SKM-1 (cell line): ENCODE results near the gene HIVEP3.

Experiments used
- DNase-seq: peaks from one replicate; lab custom pipeline; 2025; ENCODE audit not compliant: unreplicated experiment; lab: John Stamatoyannopoulos, UW

The HIVEP3 gene

GRCh38 chr1:41657679-41658295 is 260.9 kb downstream of the HIVEP3 start:
- DNase-seq = no peak

GRCh38 chr1:41656825-41657500 is 261.8 kb downstream of the HIVEP3 start:
- DNase-seq = no peak

GRCh38 chr1:41656068-41656467 is 262.7 kb downstream of the HIVEP3 start:
- DNase-seq = no peak

- DNase-seq = no peak
Measured at GRCh38 chr1:41655632-41656031, 263.1 kb downstream of the HIVEP3 start.

- DNase-seq = no peak
Measured at GRCh38 chr1:41653574-41653973, 265.1 kb downstream of the HIVEP3 start.

DNA sequence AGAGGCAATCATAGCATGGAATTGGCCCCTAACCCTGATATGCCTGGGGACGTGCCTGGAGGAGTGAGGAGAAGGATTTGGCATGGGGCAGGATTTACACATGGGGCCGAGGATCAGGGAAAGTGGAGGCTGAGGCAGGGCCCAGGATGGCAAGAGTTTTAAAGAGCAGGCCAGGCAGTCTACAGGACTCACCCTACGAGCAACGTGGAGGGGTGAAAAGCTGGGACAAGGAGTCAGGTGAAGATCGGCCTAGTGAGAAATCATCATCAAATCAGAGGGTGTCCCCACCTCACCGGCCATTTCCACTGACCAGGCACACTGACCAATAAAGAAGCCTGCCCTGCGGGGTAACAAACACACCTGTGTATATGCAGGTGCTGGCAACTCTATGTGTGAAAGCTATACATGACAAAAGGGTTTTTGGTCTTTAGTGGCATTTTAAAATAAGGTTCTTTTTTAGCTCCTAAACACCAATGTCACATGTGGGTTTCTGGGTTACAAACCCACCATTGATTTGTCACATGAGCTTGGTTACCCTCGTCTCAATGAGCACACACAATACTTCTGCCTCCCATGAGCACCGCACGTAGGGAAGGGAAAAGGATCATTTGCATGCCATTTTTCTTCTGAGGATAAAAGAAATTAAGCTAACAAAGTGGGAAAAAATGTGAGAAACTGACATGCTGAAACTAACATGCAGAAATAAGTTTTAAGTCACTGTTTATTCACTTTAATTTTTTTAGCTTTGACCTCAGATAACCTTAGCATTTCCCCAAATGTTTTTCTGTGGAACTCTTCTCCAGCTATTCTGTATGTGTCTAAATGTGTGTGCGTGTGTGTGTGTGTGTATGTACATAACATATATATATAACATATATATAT is 266.1 kb downstream of the HIVEP3 start:
- DNase-seq = no peak

GRCh38 chr1:41650028-41650880 is 268.5 kb downstream of the HIVEP3 start:
- DNase-seq = no peak

DNA sequence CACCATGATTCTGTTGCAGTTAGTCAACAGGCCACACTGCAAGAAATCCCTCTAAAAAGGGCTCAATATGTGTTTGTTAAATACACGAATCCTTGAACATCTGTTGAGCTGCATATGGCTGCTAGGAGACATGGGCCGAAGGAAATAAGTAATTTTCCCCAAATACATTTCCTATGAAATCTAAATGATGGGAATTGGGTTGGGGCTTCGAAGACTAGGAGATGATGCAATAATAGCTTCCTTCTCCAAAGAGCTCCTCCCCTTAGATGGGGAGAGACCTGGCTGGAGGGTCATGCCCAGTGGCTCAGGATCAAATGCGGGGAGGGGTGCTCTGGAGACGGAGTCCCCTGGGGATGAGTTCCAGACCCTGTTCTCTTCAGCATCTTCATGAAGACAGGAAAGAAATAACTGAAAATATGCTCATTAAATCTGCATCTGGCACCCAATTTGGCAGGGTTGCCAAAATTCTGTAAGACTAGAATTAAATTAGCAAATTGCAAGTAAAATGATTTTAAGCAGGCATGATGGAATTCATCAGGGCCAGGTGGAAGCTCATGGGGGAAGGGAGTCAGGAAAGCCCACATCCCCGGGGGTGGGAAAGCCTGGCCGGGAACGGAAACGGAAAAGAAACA is 269.2 kb downstream of the HIVEP3 start:
- no peak for DNase-seq

- DNase-seq = no peak
Measured at GRCh38 chr1:41648844-41649243, 269.9 kb downstream of the HIVEP3 start.

DNA sequence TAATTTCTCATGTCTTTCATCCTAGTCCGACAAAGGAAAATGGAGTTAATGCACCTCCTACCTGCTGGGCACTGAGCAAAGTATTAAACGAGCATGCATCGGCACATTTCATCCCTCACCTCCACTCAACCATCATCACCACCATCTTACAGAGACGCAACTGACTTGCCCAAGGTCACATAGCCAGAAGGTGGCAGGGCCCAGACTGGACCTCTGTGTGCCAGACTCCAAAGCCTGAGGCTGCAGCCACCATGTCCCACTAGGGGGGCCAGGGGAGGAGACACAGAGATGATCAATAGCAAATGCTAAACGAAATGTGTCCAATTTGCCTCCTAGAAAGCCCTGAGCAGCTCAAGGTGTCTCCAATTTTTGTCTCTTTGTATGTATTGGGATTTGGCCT is 270.5 kb downstream of the HIVEP3 start:
- no peak for DNase-seq

DNA sequence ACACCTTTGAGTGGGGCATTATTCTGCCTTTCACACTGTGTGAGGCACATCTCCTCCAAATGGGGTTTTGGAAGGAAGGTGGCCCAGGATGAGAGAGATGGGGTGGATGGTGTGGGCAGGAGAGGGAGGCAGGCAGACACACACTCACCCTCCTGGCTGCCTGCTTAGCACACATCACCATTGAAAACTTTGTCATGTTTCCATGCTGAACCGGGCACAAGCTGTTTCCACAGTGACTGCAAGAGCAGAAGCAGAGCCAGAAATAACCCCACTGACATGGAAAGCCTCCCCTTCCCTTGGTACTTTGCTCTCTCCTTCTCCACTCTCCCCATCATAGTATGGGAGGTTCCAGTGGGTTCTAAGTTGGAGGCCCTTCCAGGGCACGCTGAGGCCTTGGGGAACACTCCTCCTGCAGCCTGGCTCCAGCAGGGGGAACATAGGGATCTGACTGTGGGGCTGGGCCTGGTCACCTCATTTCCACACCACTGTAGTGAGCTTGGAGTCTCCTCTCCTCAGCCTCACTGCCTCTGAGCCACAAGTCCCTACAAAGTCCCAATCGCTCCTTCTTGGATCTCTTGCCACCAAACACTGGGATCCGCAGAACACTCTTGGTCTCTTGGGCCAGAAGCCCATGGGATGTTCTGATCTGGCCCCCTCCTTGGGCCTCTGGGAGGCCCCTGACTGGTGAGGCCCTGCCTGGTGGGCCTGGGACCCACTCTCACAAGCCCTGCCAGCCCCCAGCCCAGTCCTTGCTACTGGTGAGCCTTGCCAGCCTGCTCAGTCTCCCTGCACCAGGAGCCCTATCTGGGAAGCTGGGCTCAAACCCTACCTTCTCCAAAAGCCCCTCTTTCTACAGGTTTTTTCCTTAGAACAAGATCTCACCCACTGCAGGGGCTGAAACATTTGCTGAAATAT is 271.2 kb downstream of the HIVEP3 start:
- no peak for DNase-seq

DNA sequence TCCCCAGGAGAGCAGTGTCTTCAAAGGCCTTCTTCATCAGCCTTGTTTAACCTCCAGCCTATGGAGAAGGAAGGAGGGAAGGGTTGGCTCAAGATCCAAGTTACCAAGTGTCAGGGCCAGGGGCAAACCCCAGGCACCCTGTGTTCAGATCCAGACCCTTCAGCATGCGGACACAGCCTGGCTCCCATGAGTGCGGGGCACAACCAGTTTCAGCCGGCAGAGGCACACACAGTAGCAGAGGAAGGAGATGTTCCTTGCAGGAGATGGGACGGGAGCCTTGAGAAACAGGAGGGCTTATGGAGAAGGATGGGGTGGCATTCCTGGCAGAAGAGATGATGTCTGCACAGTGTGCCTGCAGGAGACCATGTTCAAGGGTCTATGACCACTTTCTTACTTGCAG is 272.5 kb downstream of the HIVEP3 start:
- no peak for DNase-seq

GRCh38 chr1:41645062-41645461 is 273.7 kb downstream of the HIVEP3 start:
- DNase-seq = no peak

DNA sequence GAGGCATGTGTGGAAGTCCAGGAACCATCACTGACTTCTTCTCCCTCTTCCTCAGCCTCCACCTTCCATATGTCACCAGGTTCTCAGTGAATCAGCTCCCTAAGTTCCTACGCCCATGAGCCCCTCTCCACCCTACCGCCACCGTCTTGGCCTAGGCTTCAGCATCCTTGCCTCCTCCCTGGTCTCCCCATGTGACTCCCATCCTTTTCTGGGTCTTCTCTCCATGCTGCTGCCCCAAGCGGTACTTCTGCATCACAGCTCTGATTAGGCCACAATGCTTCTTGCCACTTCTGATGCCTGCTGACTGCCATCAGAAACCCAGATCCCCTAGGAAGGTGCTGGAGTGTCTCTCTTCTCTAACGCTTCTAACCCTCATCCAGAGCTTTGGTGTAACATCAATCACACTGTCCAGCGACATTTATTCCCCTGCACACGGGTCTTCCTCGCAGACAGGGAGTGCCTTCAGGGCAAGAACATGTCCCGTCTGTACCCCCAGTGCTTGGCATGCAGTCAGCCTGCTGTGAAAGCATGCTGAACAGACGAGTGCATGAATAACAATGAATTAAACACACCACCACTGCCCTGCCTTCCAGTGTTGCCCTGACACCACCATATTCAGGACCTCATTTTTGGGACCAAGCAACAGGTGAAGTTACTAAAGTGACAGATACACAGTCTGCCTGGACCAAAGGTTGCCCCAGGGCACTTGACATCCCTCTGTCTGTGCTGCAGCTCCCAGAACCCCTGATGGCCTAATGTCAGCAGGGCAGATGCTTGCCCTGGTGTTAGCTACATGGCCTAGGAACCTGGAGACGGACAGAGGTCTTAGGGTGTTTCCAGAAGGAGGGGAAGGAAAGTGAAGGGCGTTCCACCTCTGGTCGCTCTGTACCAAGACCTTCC is 275.6 kb downstream of the HIVEP3 start:
- no peak for DNase-seq

- no peak for DNase-seq
Measured at GRCh38 chr1:41641941-41642527, 276.7 kb downstream of the HIVEP3 start.

DNA sequence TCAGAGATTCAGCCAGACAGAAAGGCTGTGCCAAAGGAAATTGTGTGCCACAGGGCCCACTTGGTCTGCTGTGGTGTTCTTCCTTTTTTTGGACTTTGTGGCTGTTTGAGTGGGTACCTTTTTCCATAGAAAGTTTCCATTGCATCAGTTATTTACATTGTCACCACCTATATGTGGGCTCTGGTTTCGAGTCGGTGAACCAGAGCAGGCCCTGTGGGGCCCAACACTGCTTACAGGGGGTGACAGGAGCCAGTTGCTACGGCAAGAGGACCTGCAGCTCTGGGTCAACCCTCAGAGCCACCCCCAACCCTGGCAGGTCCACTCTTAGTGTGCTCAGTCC is 277.3 kb downstream of the HIVEP3 start:
- no peak for DNase-seq

GRCh38 chr1:41640756-41641474 is 277.8 kb downstream of the HIVEP3 start:
- DNase-seq = no peak
